Fibroblast of villous mesenchyme (primary cell): ENCODE data around the gene PTGFR. TPM values are rescaled to one million over a fixed set of nuclear protein-coding genes. Genes with fewer than 3 reads are reported as not detected.

Experiments used
- DNase-seq: peaks from one replicate; pipeline ENCODE4 v3.0.0-alpha.2; 2010; ENCODE audit warnings: low read depth
- H3K4me3 ChIP-seq: 2 replicates; pipeline ENCODE4 v1.5.1; 2011; ENCODE audit warnings: low read depth, mild to moderate bottlenecking, low read length
- total RNA-seq: library from RNA; depleted of rRNA; stranded (reverse); fragments of >200 nt; gene quantifications from 2 replicates; pipeline ENCODE4 v1.2.3, GENCODE V29; 2012
- TF ChIP-seq, protein P1 (sequence below): IDR thresholded peaks from 2 replicates; pipeline ENCODE4 v1.5.1; 2012; ENCODE audit warnings: low read depth, mild to moderate bottlenecking, low read length; ENCODE audit not compliant: insufficient read depth

Gene PTGFR
- total RNA-seq, 1 donor = 11.7 TPM

- TF ChIP-seq, protein P1, sequence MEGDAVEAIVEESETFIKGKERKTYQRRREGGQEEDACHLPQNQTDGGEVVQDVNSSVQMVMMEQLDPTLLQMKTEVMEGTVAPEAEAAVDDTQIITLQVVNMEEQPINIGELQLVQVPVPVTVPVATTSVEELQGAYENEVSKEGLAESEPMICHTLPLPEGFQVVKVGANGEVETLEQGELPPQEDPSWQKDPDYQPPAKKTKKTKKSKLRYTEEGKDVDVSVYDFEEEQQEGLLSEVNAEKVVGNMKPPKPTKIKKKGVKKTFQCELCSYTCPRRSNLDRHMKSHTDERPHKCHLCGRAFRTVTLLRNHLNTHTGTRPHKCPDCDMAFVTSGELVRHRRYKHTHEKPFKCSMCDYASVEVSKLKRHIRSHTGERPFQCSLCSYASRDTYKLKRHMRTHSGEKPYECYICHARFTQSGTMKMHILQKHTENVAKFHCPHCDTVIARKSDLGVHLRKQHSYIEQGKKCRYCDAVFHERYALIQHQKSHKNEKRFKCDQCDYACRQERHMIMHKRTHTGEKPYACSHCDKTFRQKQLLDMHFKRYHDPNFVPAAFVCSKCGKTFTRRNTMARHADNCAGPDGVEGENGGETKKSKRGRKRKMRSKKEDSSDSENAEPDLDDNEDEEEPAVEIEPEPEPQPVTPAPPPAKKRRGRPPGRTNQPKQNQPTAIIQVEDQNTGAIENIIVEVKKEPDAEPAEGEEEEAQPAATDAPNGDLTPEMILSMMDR = no peak
- DNase-seq = no peak
- H3K4me3 ChIP-seq = no peak overlapping the region
These were observed 79.8 kb downstream of the PTGFR start for GRCh38 chr1:78570539-78570938.

- TF ChIP-seq, protein P1 = no peak
- peak; percentile 80 for DNase-seq
- H3K4me3 ChIP-seq = no peak overlapping the region
These were observed 86.7 kb downstream of the PTGFR start for GRCh38 chr1:78577257-78578100.

DNA sequence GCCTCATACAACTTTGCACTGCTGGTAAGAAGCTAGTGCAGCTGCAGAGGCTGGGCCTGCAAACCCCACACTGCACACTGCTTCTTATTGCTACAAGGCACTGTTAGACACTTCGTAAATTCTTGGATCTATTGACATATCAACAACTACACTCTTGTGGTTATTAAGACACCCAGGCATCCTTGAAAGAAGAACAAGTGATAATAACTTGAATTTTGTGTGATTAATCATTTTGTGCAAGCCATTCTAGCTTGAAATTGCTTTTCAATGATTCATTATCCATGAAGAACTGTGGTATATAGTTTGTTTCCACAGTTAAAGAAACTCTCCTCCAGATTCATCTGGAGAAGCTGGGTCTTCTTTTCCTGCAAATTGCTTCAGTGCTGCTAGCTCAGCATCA, 95.8 kb downstream of the PTGFR start:
- peak; percentile 16 for DNase-seq
- no peak overlapping the region for H3K4me3 ChIP-seq
- TF ChIP-seq, protein P1 = no peak

DNA sequence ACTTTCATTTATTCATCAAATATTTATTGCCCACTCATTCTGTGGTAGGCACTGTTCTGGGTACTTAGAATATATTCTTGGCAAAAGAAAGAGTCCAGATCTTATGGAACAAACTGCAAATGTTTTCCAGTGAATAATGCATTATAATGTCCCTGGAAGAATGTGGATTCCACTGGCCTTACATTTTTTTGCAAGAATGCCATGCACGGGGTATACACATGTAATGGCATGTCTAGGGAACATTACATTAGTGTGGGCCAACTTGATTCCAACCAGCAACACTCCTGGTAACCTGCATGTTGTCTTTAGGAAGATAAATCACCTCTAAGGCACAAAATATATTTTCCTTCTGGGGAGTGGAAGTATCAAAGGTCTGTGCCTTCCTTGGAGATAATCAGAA, 96.4 kb downstream of the PTGFR start:
- no peak overlapping the region for H3K4me3 ChIP-seq
- TF ChIP-seq, protein P1 = no peak
- DNase-seq = no peak

Other genes starting within 250 kb of the PTGFR start
- 0.64 and 1.3 TPM in 2 replicates for gene IFI44L, start 129.5 kb downstream of the PTGFR start, total RNA-seq
- 4.7 and 5.2 TPM in 2 replicates for gene IFI44, start 158.9 kb downstream of the PTGFR start, total RNA-seq